HG03460 (cell line): ENCODE data around the gene LRRC32.

ENCODE experiments used
- ATAC-seq: cut with Tn5 transposase; IDR thresholded peaks from one replicate; pipeline ENCODE4 v1.9.1; 2021; ENCODE audit not compliant: unreplicated experiment

Gene LRRC32

GRCh38 chr11:76680518-76681425 lies 10.2 kb upstream of the LRRC32 start:
- no peak for ATAC-seq

DNA sequence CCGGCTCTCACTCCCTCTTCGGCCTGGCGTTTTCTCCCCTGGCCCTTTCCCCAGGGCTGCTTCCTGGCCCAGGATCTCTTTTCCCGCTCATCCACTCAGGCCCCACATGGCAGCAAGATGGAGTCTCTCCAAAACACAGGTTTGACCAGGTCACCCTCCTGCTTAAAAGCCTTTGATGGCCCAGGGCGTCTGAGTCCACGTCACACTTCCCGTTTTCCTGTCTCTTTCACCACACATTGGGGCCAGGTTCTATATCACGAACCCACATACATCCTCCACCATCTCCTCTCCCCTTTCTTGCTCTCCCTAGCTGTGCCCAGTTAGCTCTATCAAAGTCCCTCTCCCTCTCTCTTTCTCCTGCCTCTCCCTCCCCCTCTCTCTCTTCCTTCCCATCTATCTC lies 7.8 kb upstream of the LRRC32 start:
- no peak for ATAC-seq

DNA sequence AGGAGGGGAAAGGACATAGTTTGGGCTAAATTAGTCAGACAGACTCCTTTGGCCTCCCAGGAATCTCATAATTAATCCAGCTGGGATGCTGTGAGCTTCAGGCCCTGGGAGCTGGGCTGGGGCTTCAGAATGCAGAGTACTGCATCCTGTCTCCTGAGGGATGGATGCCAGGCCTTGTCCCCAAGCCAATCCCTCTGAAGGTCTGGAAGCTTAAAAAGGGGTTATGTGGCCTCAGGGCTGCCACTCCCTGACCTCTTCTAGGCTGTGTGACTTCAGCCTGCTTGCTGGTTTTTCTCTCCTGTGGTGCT lies 6.9 kb upstream of the LRRC32 start:
- ATAC-seq, result no peak

DNA sequence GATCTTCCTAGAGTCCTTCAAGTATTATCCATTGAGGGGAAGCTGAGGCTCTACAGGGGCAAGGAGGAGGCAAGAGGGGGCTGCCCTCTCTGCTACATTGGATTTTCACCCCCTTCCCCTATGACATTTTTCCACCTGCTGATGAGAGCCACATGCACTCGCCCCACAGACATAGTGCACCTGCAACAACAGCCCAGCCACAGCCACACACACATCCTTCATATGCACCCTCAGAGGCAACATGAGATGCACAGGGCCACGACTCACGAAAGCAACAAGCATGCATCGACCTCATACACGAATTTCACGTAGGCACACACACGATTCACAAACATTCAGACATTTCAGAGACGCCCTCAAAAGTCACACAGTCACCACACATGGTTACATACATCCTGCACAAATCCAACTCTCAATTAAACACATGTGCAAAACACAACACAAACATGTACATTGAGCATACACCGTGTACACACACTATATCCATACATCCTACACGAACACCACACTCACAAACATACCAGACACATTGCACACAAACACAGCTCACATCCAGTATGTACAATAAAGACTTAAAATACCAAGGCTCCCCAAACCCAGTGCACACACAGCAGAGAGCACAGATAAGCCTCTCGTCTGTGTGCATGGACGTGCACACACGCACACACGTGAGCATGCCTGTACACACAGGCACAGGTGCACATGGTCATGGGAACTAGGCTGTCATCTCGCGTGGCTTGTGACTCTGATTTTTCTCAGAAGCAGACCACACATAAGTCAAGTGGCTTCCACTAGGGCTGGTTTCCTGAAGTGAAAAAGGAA lies 6.3 kb upstream of the LRRC32 start:
- ATAC-seq, result no peak

- no peak for ATAC-seq
Observed at GRCh38 chr11:76674517-76675400, 4.2 kb upstream of the LRRC32 start.

DNA sequence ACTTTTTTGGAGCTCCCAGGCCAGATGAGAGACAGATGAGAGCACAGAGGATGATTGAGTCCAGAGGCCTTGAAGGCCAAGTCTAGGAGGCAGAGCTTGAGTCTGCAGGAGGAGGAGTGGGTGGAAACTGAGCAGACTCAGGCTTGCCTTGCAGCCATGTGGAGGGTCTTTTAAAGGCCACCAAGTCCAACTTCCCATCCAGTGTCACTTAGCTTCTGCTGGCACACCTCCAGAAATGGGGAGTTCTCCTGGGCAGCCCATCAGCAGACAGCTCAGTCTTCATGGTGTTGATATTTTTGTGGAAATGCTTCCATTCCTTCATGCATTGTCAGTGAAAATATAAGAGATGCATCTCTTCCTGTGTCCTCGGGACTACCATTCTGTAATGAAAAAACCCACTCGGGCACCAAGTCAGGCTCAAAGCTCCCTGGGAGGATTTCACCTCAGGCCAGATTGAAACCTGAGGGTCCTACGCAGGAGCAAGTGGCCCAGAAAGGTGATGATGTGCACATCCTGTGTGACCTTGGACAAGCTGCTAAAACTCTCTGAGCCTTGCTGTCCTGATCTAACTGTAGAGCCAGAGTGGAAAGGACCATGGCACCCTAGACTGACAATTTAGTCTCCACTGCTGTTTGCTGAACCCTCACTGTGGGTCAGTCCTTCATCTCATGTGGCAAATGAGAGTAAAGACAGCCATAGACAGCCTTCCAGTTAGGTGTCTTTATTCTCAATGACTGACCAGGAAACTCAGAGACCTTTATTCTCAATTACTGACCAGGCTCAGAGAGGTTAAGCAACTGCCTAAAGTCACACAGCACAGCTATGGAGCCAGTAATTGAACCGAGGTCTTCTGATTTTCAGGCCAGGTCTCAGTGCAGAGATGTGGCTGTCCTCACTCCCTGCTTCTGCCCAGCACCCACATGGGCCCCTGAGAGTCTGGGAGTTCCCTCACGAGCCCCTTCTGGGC lies 2.9 kb upstream of the LRRC32 start:
- no peak for ATAC-seq

DNA sequence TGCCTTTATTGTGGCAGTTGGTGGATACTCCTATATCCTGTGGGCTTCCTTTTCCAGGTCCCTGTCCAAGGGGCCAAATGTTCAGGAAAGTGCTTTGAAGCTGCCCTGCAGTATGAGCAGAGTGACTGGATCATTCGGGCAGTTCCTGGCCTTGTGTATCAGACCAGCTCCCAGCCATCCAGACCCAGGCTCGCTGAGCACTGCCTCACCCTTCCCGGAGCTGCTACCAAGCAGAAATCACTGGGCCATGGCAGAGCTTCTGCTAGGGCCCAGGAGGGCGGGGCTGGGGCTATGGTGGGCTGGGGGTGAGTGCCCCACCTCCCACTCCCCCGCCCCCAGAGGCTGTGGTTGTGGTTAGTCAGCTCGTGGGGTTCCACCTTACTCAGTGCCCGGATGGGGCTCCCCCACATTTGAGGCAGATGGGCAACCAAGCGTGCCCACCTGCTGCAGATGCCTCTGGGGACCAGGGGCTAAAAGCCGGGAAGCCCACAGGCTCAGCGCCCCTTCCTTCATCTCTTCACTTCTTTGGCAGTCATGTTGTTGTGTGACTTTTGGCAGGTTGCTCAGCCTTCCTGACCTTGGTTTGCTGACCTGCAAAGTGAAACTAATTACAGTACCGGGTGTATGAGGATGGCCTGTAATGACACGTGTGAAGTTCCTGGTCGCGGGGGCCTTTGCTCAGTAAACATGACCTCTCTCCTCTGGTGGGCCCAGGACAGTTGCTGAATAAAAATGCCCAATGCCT lies 2.1 kb upstream of the LRRC32 start:
- ATAC-seq, result peak; percentile 53

- no peak for ATAC-seq
Observed at GRCh38 chr11:76671626-76672309, 1.2 kb upstream of the LRRC32 start.

DNA sequence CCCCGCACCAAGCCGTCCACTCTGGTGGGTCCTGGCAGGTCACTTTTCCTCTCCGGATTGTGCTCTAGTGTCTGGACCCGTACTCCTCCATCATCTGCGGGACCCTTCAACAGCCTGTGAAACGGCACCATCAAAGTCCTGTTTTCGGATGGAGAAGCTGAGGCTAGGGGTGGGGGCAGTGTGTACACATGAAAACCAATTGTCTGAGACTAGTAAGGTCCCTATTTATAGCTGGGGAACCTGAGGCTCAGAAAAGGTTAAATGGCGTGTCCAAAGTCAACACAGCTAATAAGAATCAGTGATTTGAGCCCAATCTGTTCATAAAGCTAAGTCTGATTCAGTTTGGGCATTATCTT lies 668 bp upstream of the LRRC32 start:
- ATAC-seq, result no peak

- ATAC-seq, result no peak
Observed at GRCh38 chr11:76669901-76670484, 554 bp downstream of the LRRC32 start.

DNA sequence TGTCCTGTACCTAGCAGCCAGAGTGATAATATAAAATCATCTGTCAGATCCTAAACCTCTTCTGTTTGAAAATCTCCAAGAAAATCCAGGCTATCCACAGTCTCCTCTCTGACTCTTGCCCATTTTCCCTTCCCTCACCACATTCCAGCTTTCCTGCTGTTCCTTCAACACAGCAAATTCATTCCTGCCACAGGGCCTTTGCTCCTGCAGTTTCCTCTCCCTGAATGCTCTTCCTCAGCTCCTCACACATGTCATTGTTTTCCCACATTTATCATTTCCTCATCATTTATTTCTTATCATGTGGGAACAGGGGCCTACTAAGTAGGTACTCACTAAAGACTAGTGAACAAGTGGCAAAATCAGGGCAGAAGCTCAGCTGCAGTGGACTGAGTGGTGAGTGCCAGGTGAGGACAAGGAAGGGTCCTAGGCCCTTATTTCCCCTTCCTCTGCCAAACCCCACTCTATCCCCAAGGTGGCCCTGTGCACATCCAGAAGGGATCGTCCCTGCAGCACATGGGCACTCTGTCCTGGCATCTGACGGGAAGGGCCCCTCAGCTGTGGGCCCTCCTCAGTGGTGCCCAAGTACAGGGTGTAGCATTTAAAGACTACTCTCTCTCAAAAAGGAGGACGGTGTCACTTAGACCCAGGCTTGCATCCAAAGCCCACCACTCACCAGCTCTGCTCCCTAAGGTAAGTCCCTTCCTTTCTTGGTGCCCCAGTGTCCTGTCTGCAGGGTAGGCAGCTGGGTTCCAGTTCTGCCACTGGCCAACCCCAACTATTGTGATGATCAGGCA lies 2.0 kb downstream of the LRRC32 start:
- no peak for ATAC-seq

DNA sequence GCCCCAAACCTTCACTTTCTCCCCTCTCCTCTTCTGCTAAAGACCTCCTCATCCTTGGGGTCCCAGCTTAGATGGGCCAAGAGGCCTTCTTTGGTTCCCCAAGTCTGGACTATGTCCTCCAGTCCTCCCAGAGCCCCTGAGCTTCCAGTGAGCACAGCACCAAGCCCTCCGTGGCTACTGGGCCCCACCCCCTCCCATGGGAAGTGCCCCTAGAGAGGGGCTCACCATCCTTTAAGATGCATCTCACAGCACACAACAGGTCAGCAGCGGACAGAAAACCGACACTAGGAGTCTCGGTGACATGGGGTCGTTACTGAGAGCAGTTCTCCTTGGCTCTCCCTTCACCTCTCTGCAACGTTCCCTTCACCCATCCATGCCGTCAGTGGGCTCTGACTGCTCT lies 2.7 kb downstream of the LRRC32 start:
- no peak for ATAC-seq

GRCh38 chr11:76667271-76667818 lies 3.2 kb downstream of the LRRC32 start:
- ATAC-seq, result no peak

- ATAC-seq, result no peak
Observed at GRCh38 chr11:76666830-76667229, 3.7 kb downstream of the LRRC32 start.

DNA sequence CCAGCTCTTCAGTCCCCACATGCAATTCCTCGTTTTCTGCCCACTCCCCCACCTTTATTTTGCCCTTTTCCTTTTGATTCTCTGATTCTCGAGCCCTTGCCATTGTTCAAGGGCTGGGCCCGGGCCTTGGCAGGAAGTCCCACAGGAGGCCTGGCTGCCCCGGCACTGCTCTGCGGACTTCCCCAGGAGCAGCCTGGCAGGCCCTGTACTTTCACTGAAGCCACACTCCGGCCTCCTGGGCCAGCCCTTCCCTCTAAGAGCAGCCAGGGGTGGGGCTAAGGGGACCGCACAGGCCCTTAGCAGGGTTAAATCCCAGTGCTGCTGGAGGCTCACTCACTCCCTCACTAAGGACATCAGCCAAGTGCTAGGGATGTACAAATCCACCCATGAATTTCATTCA lies 4.1 kb downstream of the LRRC32 start:
- peak; percentile 52 for ATAC-seq

GRCh38 chr11:76665921-76666351 lies 4.6 kb downstream of the LRRC32 start:
- ATAC-seq, result no peak

DNA sequence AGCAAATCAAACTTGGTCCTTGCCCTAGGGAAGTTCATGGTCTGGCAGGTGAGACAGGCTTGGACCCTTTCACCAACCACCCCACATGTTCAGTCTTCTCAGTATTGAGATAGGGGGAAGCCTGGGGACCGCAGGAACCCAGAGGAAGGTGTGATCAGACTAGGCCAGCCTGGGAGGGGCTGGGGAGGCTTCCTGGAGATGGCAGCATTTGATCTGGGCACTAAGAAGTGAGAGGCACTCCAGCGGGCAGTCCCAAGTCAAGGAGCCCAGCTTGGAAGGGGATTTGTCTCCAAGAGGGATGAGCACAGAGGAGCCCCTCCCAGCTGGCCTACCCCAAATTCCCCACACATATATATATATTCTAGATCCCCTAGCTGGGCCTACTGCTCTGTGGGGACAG lies 5.4 kb downstream of the LRRC32 start:
- ATAC-seq, result no peak
